Left colon (tissue), 2 donors: ENCODE results near the gene KRT15. TPM values are rescaled to one million over a fixed set of nuclear protein-coding genes. Genes with fewer than 3 reads are reported as not detected.
A peak's percentile ranks its signal among the peaks of the same experiment; 100 is the strongest.

Source experiments
- ATAC-seq: fragments of 200-7000 bp; cut with Tn5 transposase; one replicate; pipeline ENCODE4 v1.9.1; 2020; ENCODE audit warnings: mild to moderate bottlenecking, moderate library complexity
- DNase-seq, 2 donors: peaks; one replicate each; pipeline ENCODE4 v3.0.0-alpha.2; 2020
- intact Hi-C, 2 donors: fragments of 100-400 bp; cut with DNase I in 1 of 2; cut with micrococcal nuclease in 1 of 2; formaldehyde crosslinking; loops; one replicate each; pipeline versions ENCODE4 v1.11.2 to v1.14.0; 2022; cut with DNase I, micrococcal nuclease
- total RNA-seq, 2 donors: library from RNA; stranded (reverse); fragmentation: NEBNext Ultra II Directional; extraction: Animal tissue kit (Norgen Biotek cat#: 25700); gene quantifications; one replicate each; pipeline ENCODE4 v1.2.1, GENCODE V29; 2021
- donor health status: DM: no; HTN: no; CAD: no.
- donor health status: DM: yes; HTN: yes; CAD: no.

The KRT15 gene
- total RNA-seq, 2 donors from 2014 or later = 6.8 to 30.9 TPM

DNA sequence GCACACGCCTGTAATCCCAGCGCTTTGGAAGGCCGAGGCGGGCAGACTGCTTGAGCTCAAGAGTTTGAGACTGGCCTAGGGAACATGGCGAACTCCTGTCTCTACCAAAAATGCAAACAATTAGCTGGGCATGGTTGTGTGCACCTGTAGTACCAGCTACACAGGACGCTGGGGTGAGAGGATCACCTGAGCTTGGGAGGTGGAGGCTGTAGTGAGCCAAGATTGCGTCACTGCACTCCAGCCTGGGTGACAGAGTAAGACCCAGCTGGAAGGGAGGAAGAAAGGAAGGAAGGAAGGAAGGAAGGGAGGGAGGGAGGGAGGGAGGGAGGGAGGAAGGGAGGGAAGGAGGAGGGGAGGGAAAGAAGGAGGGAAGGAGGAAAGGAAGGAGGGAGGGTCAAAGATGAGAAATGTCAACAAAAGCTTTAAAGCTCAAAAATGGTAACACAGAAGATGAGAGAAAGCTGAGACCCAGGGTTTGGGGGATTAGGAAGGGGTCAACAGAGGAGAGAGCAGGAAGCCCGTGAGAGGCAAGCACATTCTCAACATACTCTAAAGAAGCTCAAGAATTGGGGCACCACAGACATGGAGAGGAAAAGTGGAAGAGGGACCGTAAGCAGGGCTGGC lies 14.4 kb upstream of the KRT15 start:
- intact Hi-C loops = no loop called here
- ATAC-seq (no peak), DNase-seq (no peak)

GRCh38 chr17:41531993-41532392 lies 13.3 kb upstream of the KRT15 start:
- no peak for ATAC-seq
- no peak for DNase-seq
- intact Hi-C loops = no loop called here

DNA sequence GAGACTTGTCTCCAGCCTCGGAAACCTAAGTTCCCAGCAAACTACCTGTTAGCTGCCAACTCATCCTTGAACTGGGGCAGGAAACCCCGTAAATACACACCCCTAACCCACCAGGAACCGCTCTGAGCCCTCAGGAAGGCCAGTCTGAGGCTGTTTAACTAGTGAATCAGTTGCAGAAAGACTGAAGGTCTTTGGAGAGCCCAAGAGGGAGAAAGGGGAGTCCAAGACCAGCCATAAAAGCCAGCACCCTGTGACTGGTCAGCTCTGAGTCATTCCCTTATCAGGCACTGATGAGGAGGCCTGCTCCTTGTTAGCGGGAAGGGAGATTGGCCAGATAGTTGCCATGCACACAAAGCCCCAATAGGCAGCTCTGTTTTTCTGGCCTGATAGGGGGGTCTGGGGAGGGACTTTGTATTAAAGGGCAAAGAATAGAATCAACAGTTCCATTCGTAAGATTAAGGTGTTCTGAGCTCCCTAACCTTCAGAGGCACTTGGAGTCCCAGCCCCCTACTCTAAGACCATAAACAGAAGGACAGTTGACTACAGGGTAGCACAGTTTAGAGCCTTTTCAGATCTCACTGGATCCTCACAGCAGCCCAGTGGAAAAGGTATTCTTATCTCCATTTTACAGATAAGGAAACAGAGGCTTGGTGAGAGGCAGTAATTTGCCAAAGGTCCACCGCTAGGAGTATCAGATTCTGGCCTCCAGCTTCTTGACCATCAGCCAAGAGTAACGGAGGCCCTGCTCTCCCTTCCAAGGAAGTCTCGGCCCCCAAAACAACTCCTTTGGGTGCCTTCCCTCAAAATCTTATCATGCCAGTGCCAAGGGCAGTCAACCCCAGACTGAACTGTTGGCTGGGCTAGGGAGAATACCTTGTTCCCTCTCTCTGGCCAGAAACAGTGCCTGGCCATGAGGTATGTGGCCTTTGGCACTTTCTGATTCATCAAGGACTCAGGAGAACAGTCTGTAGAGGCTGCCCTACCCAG lies 11.7 kb upstream of the KRT15 start:
- peak in 1 of 2 donors; percentile 70 for DNase-seq
- intact Hi-C loops = no loop called here
- peak; percentile 26 for ATAC-seq

DNA sequence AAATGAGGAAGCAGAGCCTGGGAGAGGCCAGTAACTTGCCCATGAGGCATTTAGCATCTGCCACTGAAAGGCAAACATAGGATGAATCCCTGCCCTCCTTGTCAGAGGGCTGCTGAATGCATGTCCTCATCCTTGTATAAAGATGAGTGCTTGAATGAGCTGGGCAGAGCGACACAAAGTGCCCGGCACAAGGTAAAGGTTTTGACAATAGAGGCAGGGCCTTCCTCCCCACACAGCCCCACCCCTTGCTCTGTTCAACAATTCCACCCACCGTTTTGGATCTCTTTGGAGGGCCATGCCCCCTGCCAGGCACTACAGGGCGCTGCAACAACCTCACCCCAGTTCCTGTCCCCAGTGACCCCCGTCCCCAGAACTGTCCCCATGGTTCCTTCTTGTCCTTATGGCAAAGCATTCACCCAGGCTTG lies 10.8 kb upstream of the KRT15 start:
- intact Hi-C loops = no loop called here
- DNase-seq = peak in 1 of 2 donors; percentile 31
- peak; percentile 1 for ATAC-seq

- peak; percentile 72 to 81 for DNase-seq
- intact Hi-C loops = no loop called here
- ATAC-seq = peak; percentile 52
Measured at GRCh38 chr17:41528959-41529353, 10.3 kb upstream of the KRT15 start.

DNA sequence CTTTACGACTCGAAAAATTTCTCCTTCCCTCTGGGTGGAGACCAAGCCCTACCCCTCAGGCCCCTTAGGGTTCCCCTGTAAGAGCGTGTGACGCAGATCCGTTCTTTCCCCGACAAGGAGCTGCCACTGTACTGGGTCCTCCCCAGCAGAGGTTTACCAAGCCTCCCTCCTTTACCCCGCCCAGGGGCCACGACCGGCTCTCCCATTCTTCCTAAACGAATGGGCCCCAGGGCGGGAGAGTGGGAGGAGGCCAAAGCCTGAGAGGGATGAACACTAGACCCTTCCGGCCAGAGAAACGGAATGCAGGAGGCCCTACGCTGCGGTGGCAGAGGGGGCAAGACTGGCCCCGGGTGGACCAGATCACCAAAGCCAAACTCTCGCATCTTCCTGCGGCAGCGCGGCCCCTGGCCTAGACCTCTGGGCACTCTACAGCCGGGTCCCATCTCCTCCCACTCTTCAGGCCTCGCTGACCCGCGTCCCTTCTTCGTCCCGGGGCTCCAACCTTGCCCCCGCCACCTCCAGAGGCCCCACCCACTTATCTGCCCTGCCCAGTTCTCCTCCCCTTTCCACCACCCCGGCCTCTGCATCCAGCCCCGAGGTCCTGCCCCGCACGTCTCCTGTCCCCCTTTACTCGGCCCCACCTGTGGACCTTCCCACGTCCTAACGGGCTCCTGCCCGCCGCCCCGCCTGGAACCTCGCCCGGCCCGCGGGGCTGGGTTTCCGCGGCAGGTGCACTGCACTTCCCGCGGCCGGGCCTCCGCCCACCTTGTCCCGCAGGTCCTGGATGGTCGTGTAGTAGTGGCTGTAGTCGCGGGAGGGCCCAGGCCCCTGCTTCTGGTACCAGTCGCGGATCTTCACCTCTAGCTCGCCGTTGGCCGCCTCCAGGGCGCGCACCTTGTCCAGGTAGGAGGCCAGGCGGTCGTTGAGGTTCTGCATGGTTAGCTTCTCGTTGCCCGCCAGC lies 8.7 kb upstream of the KRT15 start:
- intact Hi-C loops = no loop called here
- peak; percentile 49 for ATAC-seq
- peak; percentile 73 to 75 for DNase-seq

GRCh38 chr17:41524261-41524660 lies 5.6 kb upstream of the KRT15 start:
- intact Hi-C loops = no loop called here
- ATAC-seq = no peak
- DNase-seq = no peak

- ATAC-seq (no peak), DNase-seq (peak in 1 of 2 donors; percentile 47)
- intact Hi-C loops = no loop called here
Measured at GRCh38 chr17:41523787-41524186, 5.1 kb upstream of the KRT15 start.

DNA sequence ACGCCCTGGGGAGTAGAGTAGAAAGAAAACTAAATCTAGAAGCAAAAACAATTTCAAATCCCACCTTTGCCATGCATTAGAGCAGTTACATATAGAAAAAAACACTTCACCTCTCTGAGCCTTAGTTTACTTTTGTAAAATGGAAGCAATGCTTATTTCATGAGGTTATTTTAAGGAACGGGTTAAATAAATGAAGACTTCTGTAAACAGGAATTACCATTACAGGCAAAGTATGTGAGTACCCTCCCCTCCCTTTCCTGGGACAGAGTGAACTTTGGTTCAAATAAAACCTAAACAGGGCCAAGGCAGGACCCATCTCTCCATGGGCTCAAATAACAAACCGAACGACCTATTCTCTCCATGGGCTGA lies 4.5 kb upstream of the KRT15 start:
- intact Hi-C loops = no loop called here
- ATAC-seq = no peak
- DNase-seq = no peak

GRCh38 chr17:41522301-41523224 lies 3.9 kb upstream of the KRT15 start:
- ATAC-seq (peak; percentile 39), DNase-seq (peak in 1 of 2 donors; percentile 61)
- intact Hi-C loops = no loop called here

DNA sequence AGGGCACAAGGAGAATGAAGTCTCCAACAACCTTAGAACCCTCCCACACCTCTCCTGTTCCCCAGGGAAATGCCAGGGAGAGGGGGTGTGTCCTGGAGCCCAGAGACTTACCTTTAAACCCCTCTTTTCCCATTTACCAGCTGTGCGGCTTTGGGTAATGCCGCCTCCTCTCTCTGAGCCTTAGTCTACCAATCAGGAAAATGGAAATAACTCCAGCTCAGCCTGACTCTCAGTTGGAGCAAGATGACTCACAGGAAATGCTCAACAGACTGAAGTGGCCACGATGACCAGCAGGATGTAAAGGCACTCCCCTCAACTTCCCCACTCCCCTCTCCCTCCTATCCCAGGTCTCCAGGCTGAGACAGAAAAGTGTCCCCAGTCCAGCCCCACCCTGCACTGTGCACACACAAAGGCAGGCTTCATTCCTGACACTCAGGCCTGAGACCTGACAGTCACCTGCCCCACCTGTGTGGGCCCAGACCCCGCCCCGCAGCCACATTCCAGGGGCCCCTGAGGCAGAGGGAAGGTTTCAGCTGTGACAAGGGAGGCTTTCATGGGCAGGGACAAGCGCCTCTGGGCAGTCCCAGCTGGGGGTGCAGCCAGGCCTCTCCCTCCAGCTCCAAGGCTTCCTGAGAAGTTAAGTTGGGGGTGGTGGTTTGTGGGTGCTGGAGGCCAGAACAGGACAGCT lies 3.0 kb upstream of the KRT15 start:
- DNase-seq (peak; percentile 75 to 93), ATAC-seq (peak; percentile 65)
- intact Hi-C loops = no loop called here

DNA sequence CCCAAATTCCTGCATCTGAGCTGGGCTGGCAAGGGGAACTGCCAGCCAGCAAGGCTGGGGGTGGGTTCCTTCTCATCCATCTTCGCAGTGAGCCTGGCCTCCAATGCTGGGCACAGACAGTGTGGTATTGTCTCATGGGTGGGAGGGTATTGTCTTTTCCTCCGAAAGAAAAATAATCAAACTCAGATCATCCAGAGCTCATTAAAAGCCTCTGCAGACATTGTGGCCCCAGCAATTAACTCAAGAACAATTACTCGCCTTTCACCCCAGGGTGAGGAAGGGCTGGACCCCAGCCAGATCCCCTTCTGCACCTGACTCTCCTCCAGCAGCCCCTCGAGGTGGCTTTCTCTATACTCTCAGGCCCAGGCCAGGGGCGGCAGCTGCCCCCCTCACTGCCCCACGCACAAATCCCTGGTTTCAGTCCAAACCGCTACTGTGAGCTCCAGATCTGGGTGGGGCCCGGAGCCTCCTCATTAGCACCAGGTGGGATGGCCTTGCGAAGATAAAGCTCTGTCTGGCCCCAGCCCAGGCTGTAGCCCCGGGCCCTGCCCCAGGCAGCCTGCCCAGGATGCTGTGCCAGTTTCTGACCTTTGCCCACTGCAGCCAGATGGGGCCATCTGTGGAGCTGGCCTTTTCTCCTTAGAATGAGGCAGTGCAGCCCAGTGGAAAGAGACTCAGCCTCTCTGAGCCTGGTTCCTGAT lies 2.3 kb upstream of the KRT15 start:
- ATAC-seq (peak; percentile 55), DNase-seq (peak; percentile 72 to 80)
- intact Hi-C loops = no loop called here

GRCh38 chr17:41519501-41520224 lies 973 bp upstream of the KRT15 start:
- DNase-seq = peak in 1 of 2 donors; percentile 59
- intact Hi-C loops = no loop called here
- ATAC-seq = peak; percentile 11

DNA sequence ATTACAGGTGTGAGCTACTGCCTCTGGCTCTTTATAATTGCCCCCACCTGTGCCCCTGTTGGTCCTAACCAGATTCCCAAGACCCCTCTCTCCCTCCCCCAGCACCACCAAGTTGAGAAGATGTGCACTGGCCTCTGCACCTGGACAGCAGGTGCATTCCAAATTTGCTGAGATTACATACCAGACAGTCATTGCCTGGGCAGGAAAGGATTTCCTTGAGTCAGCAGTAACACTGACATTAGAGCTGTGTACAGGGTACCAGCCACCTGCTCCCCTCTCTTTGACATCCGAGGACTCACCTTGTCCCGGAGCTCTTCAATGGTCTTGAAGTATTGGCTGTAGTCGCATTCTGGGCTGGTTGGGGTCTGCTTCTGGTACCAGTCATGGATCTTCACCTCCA lies 659 bp downstream of the KRT15 start:
- intact Hi-C loops = no loop called here
- no peak for ATAC-seq
- no peak for DNase-seq

DNA sequence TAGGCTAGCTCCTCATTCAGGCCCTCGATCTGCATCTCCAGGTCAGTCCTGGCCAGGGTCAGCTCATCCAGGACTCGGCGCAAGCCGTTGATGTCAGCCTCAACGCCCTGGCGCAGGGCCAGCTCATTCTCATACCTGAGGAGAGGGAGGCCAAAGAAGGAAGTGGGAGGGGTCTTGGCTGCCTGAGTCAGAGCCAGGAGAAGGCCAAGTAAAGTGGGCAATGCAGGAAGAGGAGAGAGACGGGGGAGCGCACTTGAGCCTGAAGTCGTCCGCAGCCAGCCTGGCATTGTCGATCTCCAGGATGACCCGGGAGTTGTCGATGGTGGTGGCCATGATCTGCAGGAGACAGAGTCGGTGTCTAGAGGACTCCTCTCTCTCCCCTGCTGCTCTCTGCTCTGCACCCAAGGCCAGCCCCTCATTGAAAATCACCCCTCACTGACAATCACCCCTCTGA lies 1.8 kb downstream of the KRT15 start:
- DNase-seq = no peak
- no peak for ATAC-seq
- intact Hi-C loops = no loop called here

DNA sequence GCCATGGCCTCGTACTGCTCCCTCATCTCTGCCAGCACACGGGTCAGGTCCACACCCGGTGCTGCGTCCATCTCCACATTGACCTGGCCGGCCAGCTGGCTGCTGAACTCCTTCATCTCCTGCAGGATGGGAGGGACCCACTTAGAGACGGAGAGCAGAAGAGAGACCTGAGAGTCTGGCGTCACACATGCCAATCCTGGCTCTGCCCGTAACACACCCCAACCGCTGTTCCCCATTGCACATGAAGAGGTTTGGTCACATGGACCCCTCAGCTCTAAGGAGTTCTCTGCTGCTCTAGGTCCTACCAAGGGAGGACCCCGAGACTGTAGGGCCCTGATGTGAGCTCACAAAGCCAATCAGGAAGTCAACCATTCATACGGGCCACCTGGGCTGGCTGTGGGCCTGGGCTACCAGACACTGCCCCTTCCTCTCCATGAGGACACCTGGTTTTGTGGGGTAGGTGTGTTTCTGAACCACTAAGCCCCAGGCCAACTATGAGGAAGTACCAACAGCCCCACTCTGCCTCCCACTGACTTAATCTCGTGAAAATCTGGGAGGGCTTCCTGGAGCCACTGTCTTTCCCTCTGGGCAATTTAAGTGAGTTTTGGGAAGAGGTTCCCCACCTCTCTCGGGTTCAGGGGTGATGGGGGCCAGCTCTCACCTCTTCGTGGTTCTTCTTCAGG lies 2.4 kb downstream of the KRT15 start:
- ATAC-seq (no peak), DNase-seq (no peak)
- intact Hi-C loops = no loop called here
